Mononuclear cell (primary cell): ENCODE measurements around the gene GJA3. TPM values are rescaled to one million over a fixed set of nuclear protein-coding genes. Genes with fewer than 3 reads are reported as not detected.

Experiments used
- H3K27me3 ChIP-seq: 2 replicates; pipeline ENCODE4 v1.6.0; 2011; ENCODE audit warnings: low read length, control low read depth; ENCODE audit not compliant: insufficient read depth
- H3K4me1 ChIP-seq: 2 replicates; pipeline ENCODE4 v1.5.1; 2011; ENCODE audit warnings: mild to moderate bottlenecking, low read length, control low read depth; ENCODE audit not compliant: insufficient read depth
- H3K4me3 ChIP-seq: 2 replicates; pipeline ENCODE4 v1.5.1; 2011; ENCODE audit warnings: mild to moderate bottlenecking, low read length, moderate library complexity
- H3K9me3 ChIP-seq: 2 replicates; pipeline ENCODE4 v1.5.1; 2011; ENCODE audit warnings: low read depth, mild to moderate bottlenecking, control low read depth, low read length
- total RNA-seq: library from RNA; depleted of rRNA; stranded (reverse); fragments of >200 nt; gene quantifications from one replicate; pipeline ENCODE4 v1.2.3, GENCODE V29; 2012

Gene GJA3
- total RNA-seq, 1 donor: under 0.01 TPM

- no peak overlapping the region for H3K4me3 ChIP-seq
- peaks cover 36% of the 10 kb centered on the region for H3K4me1 ChIP-seq
- H3K27me3 ChIP-seq: peaks cover 43% of the 10 kb centered on the region
- no peaks in the 10 kb centered on the region for H3K9me3 ChIP-seq
These were observed 29.8 kb upstream of the GJA3 start for GRCh38 chr13:20190481-20191310.

- Histone ChIP-seq H3K27me3 (peaks cover 37% of the 10 kb centered on the region), H3K9me3 (no peaks in the 10 kb centered on the region), H3K4me3 (no peak overlapping the region), H3K4me1 (peaks cover 31% of the 10 kb centered on the region)
These were observed 29.2 kb upstream of the GJA3 start for GRCh38 chr13:20190076-20190475.

GRCh38 chr13:20188667-20189553 is 28.1 kb upstream of the GJA3 start:
- Histone ChIP-seq H3K4me3 (no peak overlapping the region), H3K27me3 (peaks cover 25% of the 10 kb centered on the region), H3K4me1 (peaks cover 24% of the 10 kb centered on the region), H3K9me3 (no peaks in the 10 kb centered on the region)

- no peaks in the 10 kb centered on the region for H3K9me3 ChIP-seq
- peaks cover 8% of the 10 kb centered on the region for H3K4me1 ChIP-seq
- H3K4me3 ChIP-seq: no peak overlapping the region
- H3K27me3 ChIP-seq: peaks cover 11% of the 10 kb centered on the region
These were observed 25.9 kb upstream of the GJA3 start for GRCh38 chr13:20186771-20187170.

DNA sequence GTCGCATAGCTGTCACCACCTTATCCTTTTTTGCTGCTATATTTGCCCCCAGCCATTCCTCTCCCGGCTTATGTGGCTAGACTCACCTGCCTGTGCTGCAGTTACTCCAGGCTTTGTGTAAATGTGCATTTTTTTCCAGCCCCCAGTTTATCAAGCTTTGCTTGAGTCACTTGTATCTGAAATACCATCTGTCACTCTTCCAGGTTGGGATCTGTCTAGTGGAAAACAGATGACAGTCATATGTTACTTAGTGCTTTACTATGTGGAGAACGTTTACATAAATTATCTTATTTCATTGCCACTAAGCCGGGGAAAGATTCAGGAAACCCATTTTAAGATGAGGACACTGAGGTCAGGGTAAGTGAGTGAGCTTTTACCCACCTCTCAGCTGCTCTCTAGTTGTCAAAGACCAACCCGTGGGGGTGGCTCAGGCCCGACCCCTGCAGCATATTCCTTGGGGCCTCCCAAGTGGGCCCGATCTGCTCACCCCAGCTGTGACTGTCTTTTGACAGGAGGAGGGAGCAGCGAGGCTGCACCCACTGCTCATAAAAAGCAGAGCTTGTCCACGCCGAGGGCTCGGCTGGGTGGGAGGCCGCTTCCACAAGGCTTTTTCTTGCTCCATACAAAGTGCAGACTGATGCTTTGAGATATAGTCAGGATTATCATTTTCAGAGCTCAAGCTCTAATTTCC is 24.7 kb upstream of the GJA3 start:
- peaks cover 5% of the 10 kb centered on the region for H3K4me1 ChIP-seq
- H3K9me3 ChIP-seq: no peaks in the 10 kb centered on the region
- no peak overlapping the region for H3K4me3 ChIP-seq
- peaks cover 10% of the 10 kb centered on the region for H3K27me3 ChIP-seq

DNA sequence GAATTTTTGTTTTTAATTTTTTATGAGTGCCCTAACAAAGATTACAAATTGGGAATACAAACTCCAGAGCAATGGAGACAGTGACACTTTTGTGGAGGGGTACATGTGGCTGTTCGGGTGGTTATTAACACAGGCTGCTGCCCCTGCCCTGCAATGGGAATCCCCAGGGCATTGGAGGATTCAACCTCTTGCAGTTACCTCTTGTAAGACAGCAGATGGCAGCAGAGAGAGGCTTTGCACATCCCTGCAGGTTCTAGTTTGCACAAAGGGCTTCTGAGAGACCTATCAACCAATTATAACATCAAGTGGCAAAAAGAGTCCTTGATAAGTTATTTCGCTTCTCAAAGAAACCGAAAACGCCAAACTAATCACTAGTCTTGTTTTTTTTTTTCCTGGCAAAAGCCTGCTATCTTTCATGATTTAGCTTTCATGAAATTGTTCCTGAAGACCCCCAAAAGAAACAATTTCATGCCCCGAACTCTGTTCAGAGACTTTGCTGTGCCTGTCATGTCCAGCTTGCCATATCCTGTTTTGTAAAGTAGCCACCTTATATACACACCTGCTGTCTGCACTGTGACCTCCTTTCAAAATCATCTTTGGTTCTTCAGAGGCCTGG is 21.5 kb upstream of the GJA3 start:
- Histone ChIP-seq H3K9me3 (no peaks in the 10 kb centered on the region), H3K4me1 (no peaks in the 10 kb centered on the region), H3K4me3 (no peak overlapping the region), H3K27me3 (peaks cover 35% of the 10 kb centered on the region)

GRCh38 chr13:20181188-20181587 is 20.3 kb upstream of the GJA3 start:
- Histone ChIP-seq H3K4me3 (no peak overlapping the region), H3K4me1 (no peaks in the 10 kb centered on the region), H3K27me3 (peaks cover 44% of the 10 kb centered on the region), H3K9me3 (no peaks in the 10 kb centered on the region)

- H3K9me3 ChIP-seq: no peaks in the 10 kb centered on the region
- H3K4me1 ChIP-seq: peaks cover 18% of the 10 kb centered on the region
- H3K27me3 ChIP-seq: peaks cover 56% of the 10 kb centered on the region
- no peak overlapping the region for H3K4me3 ChIP-seq
These were observed 17.3 kb upstream of the GJA3 start for GRCh38 chr13:20178156-20178555.

GRCh38 chr13:20177049-20177831 is 16.4 kb upstream of the GJA3 start:
- peaks cover 18% of the 10 kb centered on the region for H3K4me1 ChIP-seq
- no peak overlapping the region for H3K4me3 ChIP-seq
- H3K9me3 ChIP-seq: no peaks in the 10 kb centered on the region
- H3K27me3 ChIP-seq: peaks cover 58% of the 10 kb centered on the region

DNA sequence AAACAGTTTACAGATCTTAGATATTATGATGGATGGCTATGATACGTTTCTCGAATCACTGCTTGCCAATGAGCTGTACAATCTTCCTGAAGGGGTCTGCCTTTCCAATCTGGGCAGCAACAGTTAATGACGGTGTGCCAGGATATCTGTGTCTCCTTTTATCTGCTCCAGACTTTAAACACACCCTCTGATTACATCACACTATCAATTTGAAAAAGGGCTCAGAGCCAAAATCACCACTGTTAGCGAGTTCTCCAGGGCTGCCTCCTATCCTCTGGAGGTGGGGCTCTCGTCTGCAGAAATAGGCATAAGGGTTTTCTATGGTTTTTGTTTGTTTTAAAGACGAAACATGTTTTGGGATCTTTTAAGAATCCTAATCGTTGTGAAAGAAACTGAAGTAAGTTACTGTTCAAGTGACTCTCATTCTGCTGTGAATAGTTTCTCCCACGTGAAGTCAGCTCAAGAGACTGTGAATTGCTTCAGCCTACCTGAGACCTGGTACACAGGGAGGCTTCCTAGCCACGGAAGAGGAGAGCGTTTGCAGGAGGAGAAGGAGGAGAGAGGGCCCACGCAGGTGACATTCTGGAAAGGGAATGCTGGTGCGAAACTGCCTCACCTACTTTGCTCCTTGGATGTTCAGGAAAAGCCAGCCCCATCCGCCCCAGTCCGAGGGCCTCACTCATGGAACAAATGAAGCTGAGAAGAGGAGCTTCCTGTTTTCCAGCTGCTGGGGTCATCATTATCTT is 15.2 kb upstream of the GJA3 start:
- H3K4me1 ChIP-seq: peaks cover 18% of the 10 kb centered on the region
- H3K9me3 ChIP-seq: no peaks in the 10 kb centered on the region
- peaks cover 63% of the 10 kb centered on the region for H3K27me3 ChIP-seq
- H3K4me3 ChIP-seq: no peak overlapping the region

DNA sequence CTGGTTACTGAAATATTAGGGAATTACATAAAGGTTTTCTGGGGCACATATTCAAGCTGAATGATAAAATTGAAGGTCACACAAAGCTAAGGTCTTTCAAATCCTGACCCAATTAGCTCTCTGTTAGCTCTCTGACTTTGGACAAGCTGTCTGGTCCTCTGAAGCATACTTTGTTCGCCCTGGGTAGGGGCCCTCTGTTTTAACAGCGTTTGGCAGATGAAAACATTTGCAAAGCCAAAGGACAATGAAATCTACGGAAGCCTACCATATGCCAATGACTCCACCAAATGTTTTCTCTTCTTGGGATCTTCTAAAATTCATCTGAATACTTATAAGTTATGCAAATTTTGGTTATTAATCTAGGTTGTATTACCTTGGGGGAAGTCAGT is 14.5 kb upstream of the GJA3 start:
- peaks cover 56% of the 10 kb centered on the region for H3K27me3 ChIP-seq
- no peak overlapping the region for H3K4me3 ChIP-seq
- peaks cover 18% of the 10 kb centered on the region for H3K4me1 ChIP-seq
- no peaks in the 10 kb centered on the region for H3K9me3 ChIP-seq

- H3K4me3 ChIP-seq: no peak overlapping the region
- no peaks in the 10 kb centered on the region for H3K9me3 ChIP-seq
- peaks cover 58% of the 10 kb centered on the region for H3K27me3 ChIP-seq
- H3K4me1 ChIP-seq: peaks cover 18% of the 10 kb centered on the region
These were observed 14.0 kb upstream of the GJA3 start for GRCh38 chr13:20174656-20175405.

- H3K4me3 ChIP-seq: no peak overlapping the region
- no peaks in the 10 kb centered on the region for H3K9me3 ChIP-seq
- H3K27me3 ChIP-seq: peaks cover 47% of the 10 kb centered on the region
- H3K4me1 ChIP-seq: peaks cover 18% of the 10 kb centered on the region
These were observed 12.4 kb upstream of the GJA3 start for GRCh38 chr13:20173116-20173746.
